ENCODE data around the gene GRAP2.

GRCh38 chr22:39901565-39902146 is 772 bp downstream of the GRAP2 start:
- TF ChIP-seq CTCF (IDR thresholded peaks at IDR 0.05) (no peak), POLR2A (IDR thresholded peaks at IDR 0.05) (no peak)
